Measurements from ENCODE around the gene ASIC2.

GRCh38 chr17:33015716-33016346, 277.3 kb downstream of the ASIC2 start:
- no peak for TF ChIP-seq CTCF (IDR thresholded peaks at IDR 0.05; ENCODE audit: insufficient read depth, low read length, poor library complexity, severe bottlenecking)
- no peak for TF ChIP-seq EZH2phosphoT487 (conservative IDR thresholded peaks at IDR 0.05; ENCODE audit: low read length)

Measured in SU-DHL-6 (cell line).